HG03175 (cell line): ENCODE results near the gene POC5.

Experiments
- ATAC-seq: cut with Tn5 transposase; IDR thresholded peaks from one replicate; pipeline ENCODE4 v1.9.1; 2021; ENCODE audit warnings: mild to moderate bottlenecking, moderate library complexity; ENCODE audit not compliant: unreplicated experiment

Gene POC5

DNA sequence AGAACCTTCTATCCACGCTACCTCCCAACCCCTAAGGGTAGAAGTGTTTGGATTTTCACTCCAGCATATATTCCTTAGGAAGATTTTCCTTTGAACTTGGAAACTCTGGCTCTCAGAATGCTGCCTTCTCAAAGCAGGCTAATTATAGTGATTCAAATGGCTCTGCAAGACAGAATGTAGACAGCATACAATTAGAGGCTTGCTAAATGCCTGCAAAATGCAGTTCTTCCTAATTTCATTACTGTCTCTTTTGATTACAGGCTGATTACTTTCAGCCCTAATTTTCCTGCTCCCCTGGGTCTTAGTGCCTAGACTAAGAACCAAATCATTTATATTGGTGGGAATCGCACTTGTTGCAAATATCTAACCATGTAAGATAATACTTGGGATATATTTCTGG, 55.2 kb downstream of the POC5 start:
- ATAC-seq: no peak

DNA sequence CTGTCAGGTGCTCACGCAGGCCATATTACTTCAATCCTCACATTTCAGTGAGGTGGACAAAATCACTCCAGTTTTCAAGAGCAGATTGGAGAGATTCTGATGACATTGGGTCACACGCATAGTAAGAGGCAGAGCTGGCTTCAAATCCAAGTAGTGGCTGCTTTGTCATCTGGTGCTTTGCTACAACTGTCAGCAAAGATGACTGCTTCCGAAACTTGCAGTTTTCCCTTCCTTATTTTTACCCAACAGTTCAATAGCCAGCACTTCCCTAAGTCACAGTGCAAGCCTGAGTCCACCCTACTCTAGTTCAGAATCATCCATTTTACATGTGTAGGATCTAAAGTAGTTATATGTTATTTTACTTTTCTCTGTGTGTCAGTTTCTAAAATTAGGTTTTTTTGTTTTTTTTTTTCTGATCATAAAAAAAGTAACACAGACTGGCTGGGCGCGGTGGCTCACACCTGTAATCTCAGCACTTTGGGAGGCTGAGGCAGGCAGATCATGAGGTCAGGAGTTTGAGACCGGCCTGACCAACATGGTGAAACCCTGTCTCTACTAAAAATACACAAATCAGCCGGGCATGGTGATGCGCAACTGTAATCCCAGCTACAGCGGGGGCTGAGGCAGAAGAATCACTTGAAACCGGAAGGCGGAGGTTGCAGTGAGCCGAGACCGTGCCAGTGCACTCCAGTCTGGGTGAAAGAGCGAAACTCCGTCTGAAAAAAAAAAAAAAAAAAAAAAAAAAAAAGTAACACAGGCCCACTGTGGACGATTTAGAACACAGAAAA, 56.4 kb downstream of the POC5 start:
- no peak for ATAC-seq

DNA sequence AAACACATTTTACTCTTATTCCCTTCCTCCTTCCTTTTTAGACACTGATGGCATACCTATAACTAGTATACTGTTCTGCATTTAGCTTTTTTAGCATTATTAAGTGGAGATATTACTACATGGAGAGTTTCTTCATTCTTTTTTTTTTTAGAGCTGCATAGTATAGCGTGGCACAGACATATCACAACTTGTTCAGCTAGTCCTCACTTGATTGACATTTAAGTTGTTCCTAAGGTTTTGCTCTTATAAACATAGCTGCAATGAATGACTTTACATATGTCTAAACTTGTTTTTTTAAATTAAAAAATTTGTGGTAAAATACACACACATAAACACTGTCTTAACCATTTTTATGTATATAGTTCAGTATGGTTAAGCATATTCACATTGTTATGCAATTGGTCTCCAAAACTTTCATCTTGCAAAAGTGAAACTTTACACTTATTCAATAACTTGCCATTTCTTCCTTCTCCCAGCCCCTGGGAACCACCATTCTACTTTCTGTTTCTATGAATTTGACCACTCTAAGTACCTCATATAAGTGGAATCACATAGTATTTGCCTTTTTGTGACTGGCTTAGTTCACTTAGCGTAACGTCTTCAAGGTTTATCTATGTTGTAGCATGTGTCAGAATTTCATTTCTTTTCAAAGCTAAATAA, 57.3 kb downstream of the POC5 start:
- ATAC-seq: no peak

DNA sequence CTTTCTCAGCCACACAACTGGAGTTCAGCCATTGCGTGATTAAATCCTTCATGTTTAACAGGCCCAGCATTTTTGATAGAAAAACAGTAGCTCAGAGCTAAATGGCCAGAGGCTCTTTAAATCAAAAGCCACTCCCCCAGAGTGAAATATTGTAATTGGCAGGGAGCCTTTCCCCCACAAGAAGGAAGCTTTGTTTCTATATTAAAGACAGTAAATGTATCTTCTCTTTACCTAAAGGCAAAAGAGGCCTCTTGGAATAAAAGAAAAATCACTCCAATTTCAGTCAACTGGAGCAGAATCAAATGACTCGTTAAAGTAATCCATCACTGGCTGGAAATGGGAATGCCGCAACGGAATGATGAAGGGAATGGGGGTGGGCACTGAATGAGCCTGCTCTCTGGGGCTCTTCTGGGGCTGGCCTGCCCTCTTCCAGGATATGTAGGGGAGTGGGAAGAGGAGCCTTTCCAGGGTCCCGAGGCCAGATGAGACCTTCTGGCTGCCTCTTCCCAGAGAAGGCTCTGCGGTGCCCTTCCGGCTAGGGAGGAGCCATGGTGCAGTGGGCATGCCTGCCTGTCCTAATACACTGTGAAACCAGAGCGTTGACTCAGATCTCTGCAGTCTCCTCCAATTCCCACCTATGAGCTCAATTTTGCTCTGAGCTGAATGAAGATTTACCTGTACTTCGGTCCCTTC, 60.8 kb downstream of the POC5 start:
- ATAC-seq: no peak

DNA sequence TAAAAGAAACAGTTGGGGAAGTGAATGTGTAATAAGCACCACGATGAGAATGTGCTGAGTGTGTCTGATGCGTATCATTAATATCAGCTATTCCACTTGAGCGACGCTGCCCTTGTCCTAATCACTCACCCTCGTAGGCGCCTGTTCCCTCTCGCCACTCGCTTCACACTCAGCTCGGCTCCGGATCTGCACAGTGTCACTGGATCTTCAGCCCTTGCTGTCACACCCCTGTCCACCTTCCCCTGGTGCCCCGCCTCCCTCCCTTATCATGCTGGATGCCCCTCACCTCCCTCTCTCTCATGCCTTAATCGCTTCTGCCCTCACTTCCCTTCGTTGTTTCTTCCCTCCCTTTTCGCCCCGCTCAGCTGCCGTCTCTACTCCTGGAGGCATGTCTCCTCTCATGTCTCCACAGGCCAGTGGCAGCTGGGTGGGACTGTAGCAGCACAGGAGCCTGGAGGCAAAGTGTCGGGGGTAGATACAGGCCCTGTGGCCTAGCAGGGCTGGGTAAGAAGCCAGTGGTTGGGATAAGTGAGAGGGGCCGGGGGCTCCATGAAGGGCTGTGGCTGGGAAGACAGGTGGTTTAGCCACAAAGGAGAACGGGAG, 62.4 kb downstream of the POC5 start:
- no peak for ATAC-seq

DNA sequence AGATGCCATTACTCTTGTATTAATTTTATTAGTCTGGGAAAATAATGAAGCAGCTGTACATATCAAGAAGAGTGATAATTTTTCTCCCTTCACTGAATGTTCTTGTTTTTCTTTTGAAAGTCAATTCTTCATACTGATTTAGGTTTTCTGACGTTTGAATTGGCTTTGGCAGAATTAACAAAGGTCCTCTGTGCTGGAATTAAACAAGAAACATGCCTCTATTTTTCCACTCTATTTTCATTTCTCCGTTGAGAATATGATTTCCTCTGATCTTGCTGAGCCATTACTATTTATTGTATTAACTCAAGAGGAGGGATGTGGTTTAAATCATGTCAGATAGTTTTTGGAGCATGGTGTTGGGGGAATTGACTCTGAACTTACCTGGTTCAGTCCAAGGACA, 63.7 kb downstream of the POC5 start:
- no peak for ATAC-seq

- no peak for ATAC-seq
Measured at GRCh38 chr5:75651575-75652238, 65.5 kb downstream of the POC5 start.

DNA sequence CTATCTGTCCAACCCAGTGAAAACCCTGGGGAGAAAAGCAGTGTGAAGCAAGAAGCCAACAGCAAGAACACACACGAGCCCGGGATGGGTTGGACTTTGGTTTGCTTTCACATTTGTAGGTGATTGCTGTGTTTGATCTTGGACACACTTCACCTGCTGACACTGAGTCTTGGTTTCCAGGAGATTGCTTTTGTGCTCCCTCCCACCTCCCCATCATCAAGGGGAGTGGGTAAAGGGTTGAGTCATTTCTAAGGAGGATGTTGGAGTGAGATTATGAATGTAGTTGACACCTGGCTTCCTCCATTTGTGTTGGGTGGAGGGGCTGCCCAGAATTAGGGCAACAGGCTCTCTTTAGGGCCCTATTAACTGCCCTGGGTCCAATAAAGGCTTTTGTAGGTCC, 68.5 kb downstream of the POC5 start:
- peak; percentile 50 for ATAC-seq

DNA sequence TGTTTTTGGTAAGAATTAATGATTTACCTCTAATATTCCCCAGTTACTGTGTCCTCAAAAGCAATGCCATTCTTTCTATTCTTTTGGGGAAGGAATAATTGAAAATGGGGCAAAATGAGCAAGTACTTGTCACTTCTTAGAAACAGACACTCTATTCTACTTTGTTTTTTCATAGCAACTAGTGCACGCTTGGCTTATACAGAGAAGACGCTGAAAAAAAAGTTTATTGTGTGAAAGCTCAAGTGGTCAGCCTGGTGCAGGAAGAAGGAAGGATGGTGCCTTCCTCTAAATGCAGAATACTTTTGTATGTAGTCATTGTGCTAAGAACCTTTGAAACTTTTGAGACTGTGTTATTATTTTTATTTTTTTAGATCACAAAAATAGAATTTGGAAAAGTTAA, 76.4 kb downstream of the POC5 start:
- ATAC-seq: no peak

GRCh38 chr5:75640395-75640794, 76.8 kb downstream of the POC5 start:
- no peak for ATAC-seq

- ATAC-seq: no peak
Measured at GRCh38 chr5:75639535-75640311, 77.5 kb downstream of the POC5 start.

DNA sequence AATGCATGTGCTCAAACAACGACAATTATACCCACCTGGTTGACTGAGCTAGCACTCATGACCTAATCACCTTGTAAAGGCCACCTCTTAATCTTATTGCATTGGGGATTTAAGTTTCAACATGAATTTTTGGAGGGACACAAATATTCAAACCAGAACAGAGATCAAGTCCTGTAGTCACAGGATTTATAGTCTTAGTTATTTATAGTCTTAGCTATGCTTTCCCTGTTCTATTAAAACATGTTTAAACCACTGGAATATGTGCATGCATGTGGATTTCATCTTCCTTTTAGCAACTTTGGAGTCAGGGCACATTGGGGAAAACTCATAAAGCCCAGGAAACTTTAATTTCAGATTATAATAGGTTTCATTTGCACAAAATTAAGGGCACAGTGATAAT, 79.3 kb downstream of the POC5 start:
- ATAC-seq: no peak

- no peak for ATAC-seq
Measured at GRCh38 chr5:75632321-75632720, 84.9 kb downstream of the POC5 start.

- ATAC-seq: no peak
Measured at GRCh38 chr5:75630875-75631274, 86.4 kb downstream of the POC5 start.

DNA sequence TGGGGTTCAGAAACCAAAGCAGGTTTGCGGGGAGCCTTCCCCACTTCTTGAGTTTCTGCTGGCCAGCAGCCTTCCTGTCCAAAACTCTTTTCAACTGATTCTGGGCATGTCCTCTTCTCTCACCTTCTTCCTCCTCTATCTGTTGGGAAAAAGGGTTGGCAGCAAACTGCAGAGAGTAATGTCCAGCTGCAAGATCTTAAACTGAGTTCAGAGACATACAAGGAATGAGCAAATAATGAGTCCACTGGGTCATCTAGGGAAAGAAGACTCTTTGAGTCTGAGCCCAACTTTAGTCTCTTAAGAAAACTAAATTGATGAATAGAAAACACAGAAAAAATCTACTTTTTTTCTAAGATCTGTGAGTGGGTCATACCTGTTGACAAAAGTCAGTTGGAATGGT, 89.4 kb downstream of the POC5 start:
- ATAC-seq: no peak

GRCh38 chr5:75626959-75627358, 90.3 kb downstream of the POC5 start:
- no peak for ATAC-seq
